ENCODE data around the gene KATNIP. TPM values are rescaled to one million over a fixed set of nuclear protein-coding genes. Genes with fewer than 3 reads are reported as not detected.
A peak's percentile ranks its signal among the peaks of the same experiment; 100 is the strongest.

The KATNIP gene
- total and polyA plus RNA-seq, 2 of the 13 experiments (the other 11 are each of a cell fraction or from before 2014, with no cell fraction given), result 9.7 to 12.0 TPM

GRCh38 chr16:27515874-27516353 is 34.0 kb upstream of the KATNIP start (continued):
- peak; percentile 60 for TF ChIP-seq XRCC5 (optimal IDR thresholded peaks at IDR 0.05; ENCODE audit: low read length)
- no peak for TF ChIP-seq ZNF713 (CRISPR knock-in tag; IDR thresholded peaks at IDR 0.05)
- TF ChIP-seq, protein P1, sequence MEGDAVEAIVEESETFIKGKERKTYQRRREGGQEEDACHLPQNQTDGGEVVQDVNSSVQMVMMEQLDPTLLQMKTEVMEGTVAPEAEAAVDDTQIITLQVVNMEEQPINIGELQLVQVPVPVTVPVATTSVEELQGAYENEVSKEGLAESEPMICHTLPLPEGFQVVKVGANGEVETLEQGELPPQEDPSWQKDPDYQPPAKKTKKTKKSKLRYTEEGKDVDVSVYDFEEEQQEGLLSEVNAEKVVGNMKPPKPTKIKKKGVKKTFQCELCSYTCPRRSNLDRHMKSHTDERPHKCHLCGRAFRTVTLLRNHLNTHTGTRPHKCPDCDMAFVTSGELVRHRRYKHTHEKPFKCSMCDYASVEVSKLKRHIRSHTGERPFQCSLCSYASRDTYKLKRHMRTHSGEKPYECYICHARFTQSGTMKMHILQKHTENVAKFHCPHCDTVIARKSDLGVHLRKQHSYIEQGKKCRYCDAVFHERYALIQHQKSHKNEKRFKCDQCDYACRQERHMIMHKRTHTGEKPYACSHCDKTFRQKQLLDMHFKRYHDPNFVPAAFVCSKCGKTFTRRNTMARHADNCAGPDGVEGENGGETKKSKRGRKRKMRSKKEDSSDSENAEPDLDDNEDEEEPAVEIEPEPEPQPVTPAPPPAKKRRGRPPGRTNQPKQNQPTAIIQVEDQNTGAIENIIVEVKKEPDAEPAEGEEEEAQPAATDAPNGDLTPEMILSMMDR (CRISPR knock-in tag; IDR thresholded peaks at IDR 0.05), result peak; percentile 49
- TF ChIP-seq MTF1 (CRISPR knock-in tag; IDR thresholded peaks at IDR 0.05), result no peak
- no peak for TF ChIP-seq ZBTB21 (CRISPR knock-in tag; IDR thresholded peaks at IDR 0.05)
- TF ChIP-seq, protein P2, sequence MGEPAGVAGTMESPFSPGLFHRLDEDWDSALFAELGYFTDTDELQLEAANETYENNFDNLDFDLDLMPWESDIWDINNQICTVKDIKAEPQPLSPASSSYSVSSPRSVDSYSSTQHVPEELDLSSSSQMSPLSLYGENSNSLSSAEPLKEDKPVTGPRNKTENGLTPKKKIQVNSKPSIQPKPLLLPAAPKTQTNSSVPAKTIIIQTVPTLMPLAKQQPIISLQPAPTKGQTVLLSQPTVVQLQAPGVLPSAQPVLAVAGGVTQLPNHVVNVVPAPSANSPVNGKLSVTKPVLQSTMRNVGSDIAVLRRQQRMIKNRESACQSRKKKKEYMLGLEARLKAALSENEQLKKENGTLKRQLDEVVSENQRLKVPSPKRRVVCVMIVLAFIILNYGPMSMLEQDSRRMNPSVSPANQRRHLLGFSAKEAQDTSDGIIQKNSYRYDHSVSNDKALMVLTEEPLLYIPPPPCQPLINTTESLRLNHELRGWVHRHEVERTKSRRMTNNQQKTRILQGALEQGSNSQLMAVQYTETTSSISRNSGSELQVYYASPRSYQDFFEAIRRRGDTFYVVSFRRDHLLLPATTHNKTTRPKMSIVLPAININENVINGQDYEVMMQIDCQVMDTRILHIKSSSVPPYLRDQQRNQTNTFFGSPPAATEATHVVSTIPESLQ (CRISPR knock-in tag; conservative IDR thresholded peaks at IDR 0.05), result no peak
- TF ChIP-seq WIZ (CRISPR knock-in tag; IDR thresholded peaks at IDR 0.05), result no peak
- no peak for TF ChIP-seq MZF1 (CRISPR knock-in tag; IDR thresholded peaks at IDR 0.05; ENCODE audit: borderline replicate concordance)
- TF ChIP-seq, protein P3, sequence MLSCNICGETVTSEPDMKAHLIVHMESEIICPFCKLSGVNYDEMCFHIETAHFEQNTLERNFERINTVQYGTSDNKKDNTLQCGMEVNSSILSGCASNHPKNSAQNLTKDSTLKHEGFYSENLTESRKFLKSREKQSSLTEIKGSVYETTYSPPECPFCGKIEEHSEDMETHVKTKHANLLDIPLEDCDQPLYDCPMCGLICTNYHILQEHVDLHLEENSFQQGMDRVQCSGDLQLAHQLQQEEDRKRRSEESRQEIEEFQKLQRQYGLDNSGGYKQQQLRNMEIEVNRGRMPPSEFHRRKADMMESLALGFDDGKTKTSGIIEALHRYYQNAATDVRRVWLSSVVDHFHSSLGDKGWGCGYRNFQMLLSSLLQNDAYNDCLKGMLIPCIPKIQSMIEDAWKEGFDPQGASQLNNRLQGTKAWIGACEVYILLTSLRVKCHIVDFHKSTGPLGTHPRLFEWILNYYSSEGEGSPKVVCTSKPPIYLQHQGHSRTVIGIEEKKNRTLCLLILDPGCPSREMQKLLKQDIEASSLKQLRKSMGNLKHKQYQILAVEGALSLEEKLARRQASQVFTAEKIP (CRISPR knock-in tag; IDR thresholded peaks at IDR 0.05; ENCODE audit: borderline replicate concordance), result no peak
- no peak for TF ChIP-seq TEAD3 (CRISPR knock-in tag; optimal IDR thresholded peaks at IDR 0.05; ENCODE audit: borderline replicate concordance)
- TF ChIP-seq, protein P4, sequence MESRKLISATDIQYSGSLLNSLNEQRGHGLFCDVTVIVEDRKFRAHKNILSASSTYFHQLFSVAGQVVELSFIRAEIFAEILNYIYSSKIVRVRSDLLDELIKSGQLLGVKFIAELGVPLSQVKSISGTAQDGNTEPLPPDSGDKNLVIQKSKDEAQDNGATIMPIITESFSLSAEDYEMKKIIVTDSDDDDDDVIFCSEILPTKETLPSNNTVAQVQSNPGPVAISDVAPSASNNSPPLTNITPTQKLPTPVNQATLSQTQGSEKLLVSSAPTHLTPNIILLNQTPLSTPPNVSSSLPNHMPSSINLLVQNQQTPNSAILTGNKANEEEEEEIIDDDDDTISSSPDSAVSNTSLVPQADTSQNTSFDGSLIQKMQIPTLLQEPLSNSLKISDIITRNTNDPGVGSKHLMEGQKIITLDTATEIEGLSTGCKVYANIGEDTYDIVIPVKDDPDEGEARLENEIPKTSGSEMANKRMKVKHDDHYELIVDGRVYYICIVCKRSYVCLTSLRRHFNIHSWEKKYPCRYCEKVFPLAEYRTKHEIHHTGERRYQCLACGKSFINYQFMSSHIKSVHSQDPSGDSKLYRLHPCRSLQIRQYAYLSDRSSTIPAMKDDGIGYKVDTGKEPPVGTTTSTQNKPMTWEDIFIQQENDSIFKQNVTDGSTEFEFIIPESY (CRISPR knock-in tag; IDR thresholded peaks at IDR 0.05), result peak; percentile 97
- TF ChIP-seq MIER2 (CRISPR knock-in tag; IDR thresholded peaks at IDR 0.05), result no peak
- no peak for TF ChIP-seq ZNF496 (CRISPR knock-in tag; IDR thresholded peaks at IDR 0.05; ENCODE audit: insufficient replicate concordance)
- no peak for TF ChIP-seq ZNF782 (CRISPR knock-in tag; IDR thresholded peaks at IDR 0.05; ENCODE audit: borderline replicate concordance)
- no peak for TF ChIP-seq SRSF1 (optimal IDR thresholded peaks at IDR 0.05; ENCODE audit: low read depth, low read length)
- TF ChIP-seq ZNF598 (CRISPR knock-in tag; IDR thresholded peaks at IDR 0.05; ENCODE audit: borderline replicate concordance), result no peak
- peak; percentile 25; the same call in 1 of the 2 replicates for TF ChIP-seq RAD21 (CRISPR knock-in tag; IDR thresholded peaks at IDR 0.05)
- no peak for TF ChIP-seq ZNF34 (CRISPR knock-in tag; IDR thresholded peaks at IDR 0.05; ENCODE audit: borderline replicate concordance)
- no peak for TF ChIP-seq ZNF431 (CRISPR knock-in tag; IDR thresholded peaks at IDR 0.05; ENCODE audit: borderline replicate concordance, low read depth)
- TF ChIP-seq HHEX (CRISPR knock-in tag; IDR thresholded peaks at IDR 0.05), result no peak
- no peak for TF ChIP-seq ZBTB7B (CRISPR knock-in tag; IDR thresholded peaks at IDR 0.05)
- TF ChIP-seq MTF2 (CRISPR knock-in tag; IDR thresholded peaks at IDR 0.05; ENCODE audit: borderline replicate concordance), result no peak
- TF ChIP-seq ZZZ3 (CRISPR knock-in tag; IDR thresholded peaks at IDR 0.05; ENCODE audit: borderline replicate concordance), result no peak
- no peak for TF ChIP-seq CAMTA2 (CRISPR knock-in tag; IDR thresholded peaks at IDR 0.05; ENCODE audit: borderline replicate concordance)
- TF ChIP-seq ZFP62 (CRISPR knock-in tag; IDR thresholded peaks at IDR 0.05), result no peak

All from HepG2 (cell line).